Liver (tissue), 9 donors: ENCODE measurements around the gene METRN. TPM values are rescaled to one million over a fixed set of nuclear protein-coding genes. Genes with fewer than 3 reads are reported as not detected.

Experiments used
- DNase-seq: peaks from one replicate; pipeline ENCODE4 v3.0.0-alpha.2; 2017; ENCODE audit warnings: low spot score
- H3K27ac ChIP-seq, 2 donors: one replicate each; pipeline ENCODE4 v1.7.0; 2013; ENCODE audit warnings: inconsistent platforms in 2 of 2, low read length in 2 of 2, control low read depth in 1 of 2, low read depth in 1 of 2, mild to moderate bottlenecking in 1 of 2
- H3K27me3 ChIP-seq, 4 donors: one replicate each; pipeline versions ENCODE4 v1.6.1 to v1.7.0; 2013; ENCODE audit warnings: low read length in 3 of 4, inconsistent platforms in 1 of 4, mild to moderate bottlenecking in 1 of 4, moderate library complexity in 1 of 4; ENCODE audit not compliant: control insufficient read depth in 4 of 4, insufficient read depth in 4 of 4
- H3K36me3 ChIP-seq, 4 donors: one replicate each; pipeline versions ENCODE4 v1.6.1 to v1.7.0; 2013; ENCODE audit warnings: low read length in 3 of 4, mild to moderate bottlenecking in 3 of 4, low read depth in 1 of 4, moderate library complexity in 1 of 4; ENCODE audit not compliant: control insufficient read depth in 4 of 4, insufficient read depth in 3 of 4
- H3K4me1 ChIP-seq, 4 donors: one replicate each; pipeline versions ENCODE4 v1.6.1 to v1.7.0; 2013; ENCODE audit warnings: low read length in 3 of 4, mild to moderate bottlenecking in 3 of 4, moderate library complexity in 1 of 4; ENCODE audit not compliant: control insufficient read depth in 4 of 4, insufficient read depth in 4 of 4
- H3K4me3 ChIP-seq, 3 donors: one replicate each; pipeline versions ENCODE4 v1.6.1 to v1.7.0; 2013; ENCODE audit warnings: low read length in 3 of 3, control low read depth in 1 of 3, low read depth in 1 of 3, mild to moderate bottlenecking in 1 of 3
- H3K9ac ChIP-seq, 2 donors: one replicate each; pipeline ENCODE4 v1.7.0; 2013; ENCODE audit warnings: low read length in 2 of 2, mild to moderate bottlenecking in 2 of 2, moderate library complexity in 2 of 2, control low read depth in 1 of 2, low read depth in 1 of 2
- H3K9me3 ChIP-seq, 4 donors: one replicate each; pipeline versions ENCODE4 v1.6.1 to v1.7.0; 2013; ENCODE audit warnings: low read length in 3 of 4; ENCODE audit not compliant: control insufficient read depth in 4 of 4
- CTCF ChIP-seq: fragments of 150-350 bp; IDR thresholded peaks from 2 replicates; pipeline ENCODE4 v1.5.1; 2017; ENCODE audit warnings: improper control_type of control experiment, low read depth, low read length; ENCODE audit not compliant: missing input control
- EGR1 ChIP-seq, 2 donors: IDR thresholded peaks; 2 replicates each; pipeline ENCODE4 v1.6.1; 2016 to 2018; ENCODE audit warnings: antibody characterized with exemption in 2 of 2, low read depth in 2 of 2
- FOXA1 ChIP-seq: IDR thresholded peaks from 2 replicates; pipeline ENCODE4 v1.6.1; 2016; ENCODE audit warnings: antibody characterized with exemption
- FOXA2 ChIP-seq: IDR thresholded peaks from 2 replicates; pipeline ENCODE4 v1.6.1; 2016; ENCODE audit warnings: antibody characterized with exemption
- GABPA ChIP-seq, 2 donors: IDR thresholded peaks in 1 of 2; conservative IDR thresholded peaks in 1 of 2; 2 replicates each; pipeline ENCODE4 v1.6.1; 2016; ENCODE audit warnings: antibody characterized with exemption in 2 of 2, mild to moderate bottlenecking in 1 of 2, moderate library complexity in 1 of 2
- HNF4A ChIP-seq, 2 donors: conservative IDR thresholded peaks; 2 replicates each; pipeline ENCODE4 v1.6.1; 2016; ENCODE audit warnings: antibody characterized with exemption in 2 of 2, mild to moderate bottlenecking in 2 of 2
- HNF4G ChIP-seq: IDR thresholded peaks from 2 replicates; pipeline ENCODE4 v1.6.1; 2016; ENCODE audit warnings: antibody characterized with exemption
- JUND ChIP-seq, 2 donors: IDR thresholded peaks; 2 replicates each; pipeline ENCODE4 v1.6.1; 2016; ENCODE audit warnings: antibody characterized with exemption in 2 of 2
- MAX ChIP-seq: IDR thresholded peaks from 2 replicates; pipeline ENCODE4 v1.6.1; 2016; ENCODE audit warnings: antibody characterized with exemption
- NR2F2 ChIP-seq: IDR thresholded peaks from 2 replicates; pipeline ENCODE4 v1.6.1; 2016; ENCODE audit warnings: antibody characterized with exemption
- RAD21 ChIP-seq, 2 donors: IDR thresholded peaks; 2 replicates each; pipeline ENCODE4 v1.6.1; 2016; ENCODE audit warnings: antibody characterized with exemption in 2 of 2, mild to moderate bottlenecking in 2 of 2
- REST ChIP-seq: IDR thresholded peaks from 2 replicates; pipeline ENCODE4 v1.6.1; 2016; ENCODE audit warnings: antibody characterized with exemption, mild to moderate bottlenecking
- RXRA ChIP-seq, 2 donors: IDR thresholded peaks; 2 replicates each; pipeline ENCODE4 v1.6.1; 2017 to 2018; ENCODE audit warnings: antibody characterized with exemption in 2 of 2, mild to moderate bottlenecking in 1 of 2
- SP1 ChIP-seq: IDR thresholded peaks from 2 replicates; pipeline ENCODE4 v1.6.1; 2018; ENCODE audit warnings: antibody characterized with exemption, mild to moderate bottlenecking
- TAF1 ChIP-seq: conservative IDR thresholded peaks from 2 replicates; pipeline ENCODE4 v1.6.1; 2016; ENCODE audit warnings: antibody characterized with exemption, mild to moderate bottlenecking
- YY1 ChIP-seq: IDR thresholded peaks from 2 replicates; pipeline ENCODE4 v1.6.1; 2016; ENCODE audit warnings: antibody characterized with exemption, mild to moderate bottlenecking
- WGBS: extraction: QIAGEN DNeasy Blood & Tissue Kit; methylation state at CpG from one replicate; pipeline ENCODE4 v1.1.7; 2013; 5-methylcytosine and 5-hydroxymethylcytosine counted together
- polyA plus RNA-seq, 2 donors: library from polyadenylated mRNA; stranded (reverse) in 1 of 2; unstranded in 1 of 2; fragments of 200-250 nt in 1 of 2; fragments of >200 nt in 1 of 2; fragmentation: Nextera tagmentation in 1 of 2; extraction: Ambion mirVana in 1 of 2; gene quantifications; one replicate each; pipeline versions ENCODE4 v1.2.1 to v1.2.3, GENCODE V29; 2013 to 2015
- total RNA-seq, 2 donors: library from RNA; depleted of rRNA; stranded (reverse); fragments of >200 nt; gene quantifications; one replicate each; pipeline ENCODE4 v1.2.3, GENCODE V29; 2014
- TF ChIP-seq, protein P1 (sequence below): IDR thresholded peaks from 2 replicates; pipeline ENCODE4 v1.6.1; 2016; ENCODE audit warnings: antibody characterized with exemption
- TF ChIP-seq, protein P2 (sequence below): IDR thresholded peaks from 2 replicates; pipeline ENCODE4 v1.6.1; 2016; ENCODE audit warnings: antibody characterized with exemption
- donor health status: healthy.
- donor health status: healthy.
- donor health status: healthy.
- donor health status: healthy.
- donor health status: healthy.

The METRN gene
- total and polyA plus RNA-seq, 4 donors: 4.6 to 22.9 (median 7.1) TPM

- WGBS: 83% methylated on average over 32 of the region's 32 CpGs
- Histone ChIP-seq H3K4me3 (no peak overlapping the region), H3K36me3 (peaks cover 0 to 2% (median 0%) of the 10 kb centered on the region in 4 donors), H3K4me1 (peaks cover 25 to 46% (median 37%) of the 10 kb centered on the region in 4 donors), H3K27me3 (no peaks in the 10 kb centered on the region), H3K27ac (no peak overlapping the region), H3K9me3 (no peaks in the 10 kb centered on the region), H3K9ac (no peak overlapping the region)
- DNase-seq: no peak
- TF ChIP-seq NR2F2: no peak
- no peak for TF ChIP-seq MAX
- TF ChIP-seq YY1: no peak
- TF ChIP-seq, protein P1, sequence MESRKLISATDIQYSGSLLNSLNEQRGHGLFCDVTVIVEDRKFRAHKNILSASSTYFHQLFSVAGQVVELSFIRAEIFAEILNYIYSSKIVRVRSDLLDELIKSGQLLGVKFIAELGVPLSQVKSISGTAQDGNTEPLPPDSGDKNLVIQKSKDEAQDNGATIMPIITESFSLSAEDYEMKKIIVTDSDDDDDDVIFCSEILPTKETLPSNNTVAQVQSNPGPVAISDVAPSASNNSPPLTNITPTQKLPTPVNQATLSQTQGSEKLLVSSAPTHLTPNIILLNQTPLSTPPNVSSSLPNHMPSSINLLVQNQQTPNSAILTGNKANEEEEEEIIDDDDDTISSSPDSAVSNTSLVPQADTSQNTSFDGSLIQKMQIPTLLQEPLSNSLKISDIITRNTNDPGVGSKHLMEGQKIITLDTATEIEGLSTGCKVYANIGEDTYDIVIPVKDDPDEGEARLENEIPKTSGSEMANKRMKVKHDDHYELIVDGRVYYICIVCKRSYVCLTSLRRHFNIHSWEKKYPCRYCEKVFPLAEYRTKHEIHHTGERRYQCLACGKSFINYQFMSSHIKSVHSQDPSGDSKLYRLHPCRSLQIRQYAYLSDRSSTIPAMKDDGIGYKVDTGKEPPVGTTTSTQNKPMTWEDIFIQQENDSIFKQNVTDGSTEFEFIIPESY: no peak
- no peak for TF ChIP-seq REST
- no peak for TF ChIP-seq JUND (IDR thresholded peaks at IDR 0.05)
- TF ChIP-seq SP1: no peak
- no peak for TF ChIP-seq CTCF
- no peak for TF ChIP-seq TAF1
- no peak for TF ChIP-seq HNF4A (conservative IDR thresholded peaks at IDR 0.05)
- TF ChIP-seq, protein P2, sequence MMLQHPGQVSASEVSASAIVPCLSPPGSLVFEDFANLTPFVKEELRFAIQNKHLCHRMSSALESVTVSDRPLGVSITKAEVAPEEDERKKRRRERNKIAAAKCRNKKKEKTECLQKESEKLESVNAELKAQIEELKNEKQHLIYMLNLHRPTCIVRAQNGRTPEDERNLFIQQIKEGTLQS: no peak
- no peak for TF ChIP-seq FOXA2
- no peak for TF ChIP-seq GABPA (IDR thresholded peaks at IDR 0.05 in 1 of 2, conservative IDR thresholded peaks at IDR 0.05 in 1 of 2)
- TF ChIP-seq RXRA (IDR thresholded peaks at IDR 0.05): no peak
- TF ChIP-seq RAD21 (IDR thresholded peaks at IDR 0.05): no peak
- no peak for TF ChIP-seq EGR1 (IDR thresholded peaks at IDR 0.05; ENCODE audit: low read depth in 2 of 2)
- no peak for TF ChIP-seq FOXA1
- no peak for TF ChIP-seq HNF4G
These were observed 2.7 kb downstream of the METRN start for GRCh38 chr16:717450-718245.
